Heart left ventricle (tissue), 13 donors: Measurements from ENCODE around the gene NOCT.
"Not testable (repeated sequence)": the region's sequence is repeated elsewhere in the genome, so short reads cannot be mapped to it uniquely, and the experiment has no call there.

Source experiments
- CTCF ChIP-seq, 12 donors: fragments of 200-600 bp; sonication (generic) in 4 of 12; IDR thresholded peaks; one replicate each; pipeline versions ENCODE4 v1.5.0 to v1.8.0; 2018 to 2022; ENCODE audit warnings: antibody characterized with exemption in 12 of 12, mild to moderate bottlenecking in 5 of 12
- POLR2A ChIP-seq, 2 donors: fragments of 450-650 bp; IDR thresholded peaks; one replicate each; pipeline ENCODE4 v1.6.1; 2017; ENCODE audit warnings: antibody characterized with exemption in 2 of 2, mild to moderate bottlenecking in 2 of 2, moderate library complexity in 2 of 2
- donor health status: ischemic (EF 13 %, LVEDD 7.1; RV severe dilation, severe dysfunction).
- donor health status: DM: no; HTN: yes; CAD: no.
- donor health status: DM: no; HTN: no; CAD: no.
- donor health status: ischemic (EF 25% LVEDD 6.9; RV normal size, moderate dysfunction).
- donor health status: ischemic (EF 25% LVEDD 5.7; RV mildly dilated, moderate dysfunction).
- donor health status: ischemic (EF 35%, LVEDD 5.7; RV mildly dilated, moderate dysfunction).
- donor health status: nonischemic (EF 11% LVEDD 7.7; RV severe dilation, severe dysfunction).
- donor health status: DM: yes; HTN: yes; CAD: no.
- donor health status: PGD.
- donor health status: ischemic (EF 29% LVEDD 5.4; RV normal size, mild dysfunction).
- donor health status: nonischemic (EF 23%, LVEDD 6.1; RV moderate dilation, normal function).

DNA sequence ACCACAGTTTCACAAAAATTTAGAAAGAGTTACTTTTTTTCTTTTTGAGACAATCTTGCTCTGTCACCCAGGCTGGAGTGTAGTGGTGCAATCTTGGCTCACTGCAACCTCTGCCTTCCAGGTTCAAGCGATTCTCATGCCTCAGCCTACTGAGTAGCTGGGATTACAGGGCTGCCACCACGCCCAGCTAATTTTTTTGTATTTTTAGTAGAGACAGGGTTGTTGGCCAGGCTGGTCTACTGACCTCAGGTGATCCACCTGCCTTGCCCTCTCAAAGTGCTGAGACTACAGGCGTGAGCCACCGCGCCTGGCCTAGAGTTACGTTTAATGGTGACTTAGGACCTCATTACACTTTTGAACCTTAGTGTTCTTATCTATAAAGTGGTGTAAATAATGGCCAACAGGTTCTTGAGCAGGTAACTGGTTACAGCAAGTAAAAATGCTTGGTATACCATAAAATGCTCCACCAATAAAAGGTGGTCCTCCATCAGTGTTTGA, 14.3 kb downstream of the NOCT start:
- TF ChIP-seq CTCF, POLR2A (IDR thresholded peaks at IDR 0.05): not testable (repeated sequence)
